Umbilical cord (tissue), 2 donors: ENCODE data around the gene PPP1CA. TPM values are rescaled to one million over a fixed set of nuclear protein-coding genes. Genes with fewer than 3 reads are reported as not detected.
A peak's percentile ranks its signal among the peaks of the same experiment; 100 is the strongest.

Experiments
- DNase-seq: peaks from one replicate; pipeline ENCODE4 v3.0.0-alpha.2; 2015; ENCODE audit warnings: low spot score
- total RNA-seq: library from RNA; depleted of rRNA; stranded (reverse); fragments of >200 nt; gene quantifications from one replicate; pipeline ENCODE4 v1.2.3, GENCODE V29; 2014; ENCODE audit warnings: low replicate concordance; ENCODE audit not compliant: insufficient read depth

The PPP1CA gene
- total RNA-seq, 1 donor from 2014 or later: 50.1 TPM

- no peak for DNase-seq
Observed at GRCh38 chr11:67418476-67419281, 17.0 kb upstream of the PPP1CA start.

- no peak for DNase-seq
Observed at GRCh38 chr11:67417425-67417824, 15.8 kb upstream of the PPP1CA start.

- peak; percentile 33 for DNase-seq
Observed at GRCh38 chr11:67416416-67417335, 15.0 kb upstream of the PPP1CA start.

DNA sequence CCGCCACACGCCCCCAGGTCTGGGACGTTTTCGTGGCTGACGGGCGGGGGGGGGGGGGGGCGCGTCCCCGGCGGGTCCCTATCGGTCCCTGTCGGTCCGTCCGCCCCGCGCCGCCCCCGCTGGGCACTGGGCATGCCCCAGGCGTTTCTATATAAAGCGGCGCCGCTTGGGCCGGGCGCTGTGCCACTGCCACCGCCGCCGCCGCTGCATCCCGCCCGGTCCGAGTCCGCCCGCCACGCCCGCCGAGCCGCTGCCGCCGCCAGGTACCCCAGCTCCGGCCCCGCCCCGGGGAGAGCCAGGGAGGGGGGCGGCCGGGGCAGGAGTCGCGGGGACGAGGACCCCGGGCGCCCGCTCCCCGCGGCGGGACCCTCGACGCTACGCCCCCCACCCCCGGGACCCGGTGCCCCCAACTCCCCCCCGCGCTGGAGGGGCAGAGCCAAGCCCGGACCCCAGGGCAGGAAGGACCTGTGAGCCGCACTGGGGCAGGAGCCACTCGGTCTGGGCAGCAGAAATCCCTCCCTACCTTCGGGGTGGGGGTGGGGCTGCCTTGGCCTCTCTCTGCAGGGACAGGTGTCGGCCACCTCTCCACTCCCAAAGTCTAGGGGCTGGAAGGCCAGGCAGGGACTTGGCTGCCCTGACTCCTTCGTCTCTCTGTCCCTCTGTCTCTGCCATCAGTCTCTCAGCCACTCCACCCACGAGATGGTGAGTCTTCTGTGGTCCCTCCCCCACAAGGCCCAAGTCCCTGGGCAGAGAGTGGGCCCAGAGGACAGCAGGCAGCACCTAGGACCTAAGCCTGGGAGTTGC, 14.0 kb upstream of the PPP1CA start, which contains the start of gene CARNS1:
Gene CARNS1 (plus strand): TSS at position 178 of the 804 bp plus-strand sequence. CDS start 522 bp downstream, at position 700.
- DNase-seq: no peak

- DNase-seq: no peak
Observed at GRCh38 chr11:67413266-67413849, 11.7 kb upstream of the PPP1CA start.

- DNase-seq: no peak
Observed at GRCh38 chr11:67412495-67413179, 11.0 kb upstream of the PPP1CA start.

- no peak for DNase-seq
Observed at GRCh38 chr11:67411785-67412152, 10.1 kb upstream of the PPP1CA start.

GRCh38 chr11:67410984-67411784, 9.5 kb upstream of the PPP1CA start:
- no peak for DNase-seq

DNA sequence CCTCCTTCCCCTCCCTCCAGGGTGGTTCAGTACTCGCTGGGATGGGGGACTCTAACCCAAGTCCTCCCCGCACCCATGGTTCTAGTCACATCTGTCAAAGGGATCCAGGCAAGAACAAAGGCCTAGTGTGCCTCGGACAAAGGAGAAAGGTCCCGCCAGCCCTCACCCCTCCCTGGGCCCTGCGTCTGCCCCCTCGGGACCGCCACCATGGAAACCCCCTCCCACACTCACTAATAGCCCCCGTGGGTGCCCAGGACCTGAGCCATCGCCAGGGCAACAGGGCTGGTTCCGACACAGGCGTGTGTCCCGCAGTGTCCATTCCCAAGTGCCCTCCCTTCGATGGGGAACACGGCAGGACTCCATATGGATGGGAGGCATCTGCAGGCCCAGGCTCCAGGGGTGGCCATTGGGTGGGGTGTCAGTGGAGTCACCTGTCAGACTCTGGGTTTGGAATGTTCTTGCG, 8.7 kb upstream of the PPP1CA start:
- DNase-seq: no peak

- no peak for DNase-seq
Observed at GRCh38 chr11:67409781-67410368, 8.2 kb upstream of the PPP1CA start.

DNA sequence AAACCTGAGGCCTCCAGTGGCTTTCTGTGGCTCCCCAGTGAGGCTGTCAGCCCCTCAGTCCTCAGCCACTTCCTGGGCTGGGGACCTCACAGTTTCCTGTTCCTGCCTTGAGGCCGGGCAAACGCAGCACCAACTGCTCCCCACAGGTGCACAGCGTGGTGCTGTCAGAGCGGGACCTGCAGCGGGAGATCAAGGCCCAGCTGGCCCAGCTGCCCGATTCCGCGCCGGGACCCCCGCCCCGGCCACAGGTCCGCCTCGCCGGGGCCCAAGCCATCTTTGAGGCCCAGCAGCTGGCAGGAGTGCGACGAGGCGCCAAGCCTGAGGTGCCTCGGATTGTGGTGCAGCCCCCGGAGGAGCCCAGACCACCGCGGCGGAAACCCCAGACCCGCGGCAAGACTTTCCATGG, 7.6 kb upstream of the PPP1CA start:
- no peak for DNase-seq

- DNase-seq: no peak
Observed at GRCh38 chr11:67408437-67409200, 7.0 kb upstream of the PPP1CA start.

GRCh38 chr11:67407688-67408163, 6.1 kb upstream of the PPP1CA start:
- no peak for DNase-seq

GRCh38 chr11:67406969-67407687, 5.5 kb upstream of the PPP1CA start:
- no peak for DNase-seq

GRCh38 chr11:67406420-67406968, 4.8 kb upstream of the PPP1CA start:
- DNase-seq: no peak

- no peak for DNase-seq
Observed at GRCh38 chr11:67405688-67406339, 4.2 kb upstream of the PPP1CA start.

DNA sequence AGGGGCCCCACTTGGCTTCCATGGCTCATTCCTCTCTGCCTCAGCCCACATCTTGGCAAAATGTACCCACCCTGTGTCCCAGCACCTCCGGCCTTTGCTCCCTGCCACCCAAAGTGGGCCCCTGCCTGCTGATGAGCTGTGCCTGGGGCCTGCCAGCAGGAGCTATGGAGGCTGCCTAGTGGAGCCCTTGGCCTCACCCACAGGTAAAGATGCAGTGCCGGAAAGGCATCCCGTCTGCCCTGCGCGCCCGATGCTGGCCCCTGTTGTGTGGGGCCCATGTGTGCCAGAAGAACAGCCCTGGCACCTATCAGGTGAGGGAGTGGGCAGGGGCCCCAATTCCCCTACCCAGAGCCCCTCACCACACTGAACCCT, 3.5 kb upstream of the PPP1CA start:
- no peak for DNase-seq
